Measurements from ENCODE around the gene STAT5B.
"Not testable (repeated sequence)": the region's sequence is repeated elsewhere in the genome, so short reads cannot be mapped to it uniquely, and the experiment has no call there.

The STAT5B gene

GRCh38 chr17:42274253-42274542 is 2.0 kb downstream of the STAT5B start:
- H3K27ac Mint-ChIP-seq: no peak overlapping the region
- H3K9me3 Mint-ChIP-seq: no peaks in the 10 kb centered on the region
- peaks cover 51% of the 10 kb centered on the region for H3K4me1 Mint-ChIP-seq (ENCODE audit: low read depth)
- H3K4me3 Mint-ChIP-seq: no peak overlapping the region
- peaks cover 5% of the 10 kb centered on the region for H3K27me3 Mint-ChIP-seq
- intact Hi-C loops (cut with micrococcal nuclease): loop anchor here (10.0 kb wide), 1 partner anchor 49 kb away; no protein-coding TSS in a partner anchor
- H3K36me3 Mint-ChIP-seq (ENCODE audit: low read depth): peaks cover 7% of the 10 kb centered on the region

GRCh38 chr17:42273474-42274252 is 2.5 kb downstream of the STAT5B start:
- H3K36me3 Mint-ChIP-seq (ENCODE audit: low read depth): peaks cover 7% of the 10 kb centered on the region
- H3K27ac Mint-ChIP-seq: no peak overlapping the region
- intact Hi-C loops (cut with micrococcal nuclease): loop anchor here (2.0 to 10.0 kb wide), 2 partner anchors 15 to 49 kb away; partner anchors contain the start of gene STAT5A
- H3K4me3 Mint-ChIP-seq: no peak overlapping the region
- peaks cover 51% of the 10 kb centered on the region for H3K4me1 Mint-ChIP-seq (ENCODE audit: low read depth)
- no peaks in the 10 kb centered on the region for H3K9me3 Mint-ChIP-seq
- H3K27me3 Mint-ChIP-seq: peaks cover 5% of the 10 kb centered on the region

- H3K9me3 Mint-ChIP-seq: no peaks in the 10 kb centered on the region
- intact Hi-C loops (cut with micrococcal nuclease): loop anchor here (2.0 to 10.0 kb wide), 2 partner anchors 16 to 48 kb away; partner anchors contain the start of gene STAT5A
- H3K27ac Mint-ChIP-seq: no peak overlapping the region
- H3K27me3 Mint-ChIP-seq: peaks cover 2% of the 10 kb centered on the region
- H3K4me3 Mint-ChIP-seq: no peak overlapping the region
- H3K36me3 Mint-ChIP-seq (ENCODE audit: low read depth): peaks cover 7% of the 10 kb centered on the region
- H3K4me1 Mint-ChIP-seq (ENCODE audit: low read depth): peaks cover 49% of the 10 kb centered on the region
Measured at GRCh38 chr17:42272162-42272907, 3.9 kb downstream of the STAT5B start.

GRCh38 chr17:42271779-42272035 is 4.5 kb downstream of the STAT5B start:
- peaks cover 7% of the 10 kb centered on the region for H3K36me3 Mint-ChIP-seq (ENCODE audit: low read depth)
- no peaks in the 10 kb centered on the region for H3K27me3 Mint-ChIP-seq
- peaks cover 42% of the 10 kb centered on the region for H3K4me1 Mint-ChIP-seq (ENCODE audit: low read depth)
- H3K27ac Mint-ChIP-seq: no peak overlapping the region
- intact Hi-C loops (cut with micrococcal nuclease): loop anchor here (2.0 to 10.0 kb wide), 2 partner anchors 17 to 47 kb away; partner anchors contain the start of gene STAT5A
- no peak overlapping the region for H3K4me3 Mint-ChIP-seq
- no peaks in the 10 kb centered on the region for H3K9me3 Mint-ChIP-seq

- intact Hi-C loops (cut with micrococcal nuclease): loop anchor here (10.0 kb wide), 1 partner anchor 46 kb away; no protein-coding TSS in a partner anchor
- H3K36me3 Mint-ChIP-seq (ENCODE audit: low read depth): peaks cover 7% of the 10 kb centered on the region
Measured at GRCh38 chr17:42271006-42271778, 5.0 kb downstream of the STAT5B start.

GRCh38 chr17:42270596-42270995 is 5.6 kb downstream of the STAT5B start:
- Mint-ChIP-seq H3K27ac (no peak overlapping the region), H3K9me3 (no peaks in the 10 kb centered on the region), H3K4me1 (ENCODE audit: low read depth) (peaks cover 41% of the 10 kb centered on the region), H3K27me3 (no peaks in the 10 kb centered on the region), H3K4me3 (no peak overlapping the region), H3K36me3 (ENCODE audit: low read depth) (peaks cover 6% of the 10 kb centered on the region)
- intact Hi-C loops (cut with micrococcal nuclease): loop anchor here (10.0 kb wide), 1 partner anchor 46 kb away; no protein-coding TSS in a partner anchor

More at GRCh38 chr17:42271006-42271778, 5.0 kb downstream of the STAT5B start:
- Mint-ChIP-seq H3K27ac (no peak overlapping the region), H3K9me3 (no peaks in the 10 kb centered on the region), H3K4me3 (no peak overlapping the region), H3K4me1 (ENCODE audit: low read depth) (peaks cover 42% of the 10 kb centered on the region), H3K27me3 (no peaks in the 10 kb centered on the region)

GRCh38 chr17:42270170-42270535 is 6.0 kb downstream of the STAT5B start:
- H3K9me3 Mint-ChIP-seq: no peaks in the 10 kb centered on the region
- intact Hi-C loops (cut with micrococcal nuclease): loop anchor here (10.0 kb wide), 1 partner anchor 45 kb away; no protein-coding TSS in a partner anchor
- H3K27ac Mint-ChIP-seq: no peak overlapping the region
- peaks cover 1% of the 10 kb centered on the region for H3K36me3 Mint-ChIP-seq (ENCODE audit: low read depth)
- no peaks in the 10 kb centered on the region for H3K27me3 Mint-ChIP-seq
- H3K4me3 Mint-ChIP-seq: no peak overlapping the region
- H3K4me1 Mint-ChIP-seq (ENCODE audit: low read depth): peaks cover 36% of the 10 kb centered on the region

- H3K4me1 Mint-ChIP-seq (ENCODE audit: low read depth): peaks cover 17% of the 10 kb centered on the region
- no peaks in the 10 kb centered on the region for H3K27me3 Mint-ChIP-seq
- no peaks in the 10 kb centered on the region for H3K36me3 Mint-ChIP-seq (ENCODE audit: low read depth)
- no peaks in the 10 kb centered on the region for H3K9me3 Mint-ChIP-seq
- H3K27ac Mint-ChIP-seq: no peak overlapping the region
- H3K4me3 Mint-ChIP-seq: no peak overlapping the region
- intact Hi-C loops (cut with micrococcal nuclease): no loop called here
Measured at GRCh38 chr17:42268236-42268635, 8.0 kb downstream of the STAT5B start.

GRCh38 chr17:42266918-42267766 is 9.0 kb downstream of the STAT5B start:
- peaks cover 7% of the 10 kb centered on the region for H3K4me1 Mint-ChIP-seq (ENCODE audit: low read depth)
- H3K36me3 Mint-ChIP-seq (ENCODE audit: low read depth): no peaks in the 10 kb centered on the region
- H3K4me3 Mint-ChIP-seq: no peak overlapping the region
- intact Hi-C loops (cut with micrococcal nuclease): no loop called here
- no peak overlapping the region for H3K27ac Mint-ChIP-seq
- no peaks in the 10 kb centered on the region for H3K27me3 Mint-ChIP-seq
- H3K9me3 Mint-ChIP-seq: no peaks in the 10 kb centered on the region

GRCh38 chr17:42266462-42266861 is 9.7 kb downstream of the STAT5B start:
- no peak overlapping the region for H3K27ac Mint-ChIP-seq
- intact Hi-C loops (cut with micrococcal nuclease): no loop called here
- no peak overlapping the region for H3K4me3 Mint-ChIP-seq
- no peaks in the 10 kb centered on the region for H3K27me3 Mint-ChIP-seq
- H3K4me1 Mint-ChIP-seq (ENCODE audit: low read depth): peaks cover under 1% of the 10 kb centered on the region
- H3K36me3 Mint-ChIP-seq (ENCODE audit: low read depth): no peaks in the 10 kb centered on the region
- no peaks in the 10 kb centered on the region for H3K9me3 Mint-ChIP-seq

GRCh38 chr17:42264366-42264765 is 11.8 kb downstream of the STAT5B start:
- H3K36me3 Mint-ChIP-seq (ENCODE audit: low read depth); intact Hi-C loops (cut with micrococcal nuclease): not testable (repeated sequence)

GRCh38 chr17:42260318-42260717 is 15.9 kb downstream of the STAT5B start:
- Mint-ChIP-seq H3K9me3 (no peaks in the 10 kb centered on the region), H3K27me3 (no peaks in the 10 kb centered on the region), H3K36me3 (ENCODE audit: low read depth) (no peaks in the 10 kb centered on the region), H3K4me3 (no peak overlapping the region), H3K4me1 (ENCODE audit: low read depth) (peaks cover 3% of the 10 kb centered on the region), H3K27ac (no peak overlapping the region)
- intact Hi-C loops (cut with micrococcal nuclease): no loop called here

More at GRCh38 chr17:42264366-42264765, 11.8 kb downstream of the STAT5B start:
- not testable (repeated sequence) for H3K27ac Mint-ChIP-seq; H3K4me1 Mint-ChIP-seq (ENCODE audit: low read depth); H3K4me3 Mint-ChIP-seq; H3K9me3 Mint-ChIP-seq; H3K27me3 Mint-ChIP-seq

GRCh38 chr17:42255445-42255844 is 20.7 kb downstream of the STAT5B start:
- H3K4me3 Mint-ChIP-seq: no peak overlapping the region
- H3K4me1 Mint-ChIP-seq (ENCODE audit: low read depth): peaks cover 21% of the 10 kb centered on the region
- H3K27ac Mint-ChIP-seq: no peak overlapping the region
- no peaks in the 10 kb centered on the region for H3K27me3 Mint-ChIP-seq
- intact Hi-C loops (cut with micrococcal nuclease): no loop called here
- no peaks in the 10 kb centered on the region for H3K9me3 Mint-ChIP-seq
- peaks cover 6% of the 10 kb centered on the region for H3K36me3 Mint-ChIP-seq (ENCODE audit: low read depth)
